G401 (cell line): Measurements from ENCODE around the gene GLS. TPM values are rescaled to one million over a fixed set of nuclear protein-coding genes. Genes with fewer than 3 reads are reported as not detected.

Experiments used
- total RNA-seq: library from RNA; depleted of rRNA; stranded (reverse); fragments of >200 nt; shearing (Covaris generic); gene quantifications from 2 replicates; pipeline ENCODE4 v1.2.3, GENCODE V29; 2014; rRNA removed

GLS gene
- total RNA-seq, 1 experiment from 2014 or later, result 33.1 TPM

Other genes with a start within 250 kb of the GLS start
- 2.1 and 3.3 TPM in 2 replicates for gene NAB1, start 231.7 kb upstream of the GLS start, total RNA-seq
- gene STAT1, start 133.3 kb downstream of the GLS start, total RNA-seq, result 37.8 and 39.3 TPM in 2 replicates